SK-N-SH (cell line): ENCODE results near the gene PHACTR2. TPM values are rescaled to one million over a fixed set of nuclear protein-coding genes. Genes with fewer than 3 reads are reported as not detected.

ENCODE experiments used
- CTCF ChIA-PET: fragments of 300-600, 350-600 bp; formaldehyde crosslinking; extraction: SDS; loops from one replicate; lab custom pipeline; 2021; lab: Yijun Ruan, JAX
- POLR2A ChIA-PET: fragments of 350-600 bp; sonication (Branson Sonifier 250); formaldehyde crosslinking; extraction: SDS; loops from one replicate; lab custom pipeline; 2020; ENCODE audit warnings: antibody characterized with exemption, inconsistent platforms; lab: Yijun Ruan, JAX
- DNase-seq: peaks from one replicate; pipeline ENCODE4 v3.0.0; 2012
- H2AFZ ChIP-seq: fragments of 200-600 bp; sonication (generic); 2 replicates; pipeline ENCODE4 v1.8.1; 2016; ENCODE audit warnings: antibody characterized with exemption, mild to moderate bottlenecking, low read depth
- H3F3A ChIP-seq: fragments of 200-600 bp; sonication (generic); replicated peaks from 2 replicates; pipeline ENCODE3; 2016; ENCODE audit warnings: antibody characterized with exemption, mild to moderate bottlenecking; ENCODE audit not compliant: insufficient read depth
- H3K27ac ChIP-seq, 2 experiments: fragments of 200-500 bp in 1 of 2; fragments of 200-600 bp in 1 of 2; sonication (Bioruptor generic) in 1 of 2; sonication (generic), shearing (Covaris generic) in 1 of 2; 2 replicates each; pipeline versions ENCODE4 v1.5.1 to v1.6.1; 2014 to 2016; ENCODE audit warnings: low read depth in 2 of 2, inconsistent platforms in 1 of 2, low read length in 1 of 2, mild to moderate bottlenecking in 1 of 2, mixed read lengths in 1 of 2
- H3K27me3 ChIP-seq: fragments of 200-600 bp; sonication (generic), shearing (Covaris generic); 2 replicates; pipeline ENCODE4 v1.6.1; 2016; ENCODE audit warnings: mixed run types; ENCODE audit not compliant: insufficient read depth
- H3K36me3 ChIP-seq, 2 experiments: fragments of 200-500 bp in 1 of 2; fragments of 200-600 bp in 1 of 2; sonication (Bioruptor generic) in 1 of 2; sonication (generic) in 1 of 2; replicated peaks in 1 of 2; 2 replicates each; pipeline versions ENCODE3 to v1.5.1; 2014 to 2016; ENCODE audit warnings: low read length in 1 of 2, mild to moderate bottlenecking in 1 of 2; ENCODE audit not compliant: insufficient read depth in 2 of 2, control insufficient read depth in 1 of 2
- H3K4me1 ChIP-seq, 2 experiments: fragments of 200-500 bp in 1 of 2; fragments of 200-600 bp in 1 of 2; sonication (Bioruptor generic) in 1 of 2; sonication (generic), shearing (Covaris generic) in 1 of 2; 2 replicates each; pipeline versions ENCODE4 v1.5.1 to v1.6.1; 2014 to 2016; ENCODE audit warnings: low read depth in 1 of 2, low read length in 1 of 2, mixed run types in 1 of 2; ENCODE audit not compliant: insufficient read depth in 2 of 2, control insufficient read depth in 1 of 2
- H3K4me2 ChIP-seq: fragments of 200-600 bp; sonication (generic), shearing (Covaris generic); 2 replicates; pipeline ENCODE4 v1.6.1; 2017; ENCODE audit warnings: mixed run types
- H3K4me3 ChIP-seq, 2 experiments: fragments of 200-500 bp in 1 of 2; fragments of 200-600 bp in 1 of 2; sonication (Bioruptor generic) in 1 of 2; sonication (generic), shearing (Covaris generic) in 1 of 2; 2 replicates each; pipeline versions ENCODE4 v1.5.1 to v1.8.1; 2014 to 2016; ENCODE audit warnings: low read depth in 2 of 2, inconsistent platforms in 1 of 2, low read length in 1 of 2, mild to moderate bottlenecking in 1 of 2, mixed read lengths in 1 of 2, moderate library complexity in 1 of 2
- H3K79me2 ChIP-seq: fragments of 200-600 bp; sonication (generic); 2 replicates; pipeline ENCODE4 v1.8.1; 2017; ENCODE audit warnings: mild to moderate bottlenecking; ENCODE audit not compliant: insufficient read depth
- H3K9ac ChIP-seq: fragments of 200-600 bp; sonication (generic); 2 replicates; pipeline ENCODE4 v1.6.1; 2017; ENCODE audit warnings: mixed run types
- H3K9me2 ChIP-seq: fragments of 200-600 bp; sonication (generic); 2 replicates; pipeline ENCODE4 v1.6.1; 2017; ENCODE audit warnings: mixed run types
- H3K9me3 ChIP-seq: fragments of 200-600 bp; sonication (generic); 2 replicates; pipeline ENCODE4 v1.6.1; 2017; ENCODE audit warnings: mixed run types, mild to moderate bottlenecking, moderate library complexity
- H4K20me1 ChIP-seq: fragments of 200-600 bp; sonication (generic); 2 replicates; pipeline ENCODE4 v1.6.1; 2017; ENCODE audit warnings: mild to moderate bottlenecking, mixed run types; ENCODE audit not compliant: insufficient read depth
- FOXJ3 ChIP-seq: sonication (generic); formaldehyde crosslinking; IDR thresholded peaks from 2 replicates; pipeline ENCODE4 v1.5.1; 2020; ENCODE audit warnings: mild to moderate bottlenecking, missing genetic modification reagents
- GATA2 ChIP-seq: sonication (generic); formaldehyde crosslinking; IDR thresholded peaks from 2 replicates; pipeline ENCODE4 v1.5.0; 2020; ENCODE audit warnings: mild to moderate bottlenecking, missing genetic modification reagents
- MXI1 ChIP-seq: IDR thresholded peaks from 2 replicates; pipeline ENCODE4 v1.6.1; 2012; ENCODE audit warnings: mild to moderate bottlenecking, low read depth, low read length, improper control_type of control experiment
- NFIC ChIP-seq: IDR thresholded peaks from 2 replicates; pipeline ENCODE4 v1.4.0; 2012; ENCODE audit warnings: borderline replicate concordance
- POLR2AphosphoS5 ChIP-seq: IDR thresholded peaks from 2 replicates; pipeline ENCODE4 v1.6.1; 2012; ENCODE audit warnings: low read depth, low read length
- RFX5 ChIP-seq: IDR thresholded peaks from 2 replicates; pipeline ENCODE4 v1.6.1; 2012; ENCODE audit warnings: mild to moderate bottlenecking, improper control_type of control experiment, low read length
- SMC3 ChIP-seq: IDR thresholded peaks from 2 replicates; pipeline ENCODE4 v1.6.1; 2012; ENCODE audit warnings: low read depth, low read length, improper control_type of control experiment
- TCF12 ChIP-seq: IDR thresholded peaks from 2 replicates; pipeline ENCODE4 v1.4.0; 2012
- TEAD4 ChIP-seq: IDR thresholded peaks from 2 replicates; pipeline ENCODE4 v1.4.0; 2012; ENCODE audit warnings: mild to moderate bottlenecking, borderline replicate concordance; ENCODE audit not compliant: insufficient read depth
- YY1 ChIP-seq: IDR thresholded peaks from 2 replicates; pipeline ENCODE4 v1.4.0; 2012; ENCODE audit warnings: low read depth, mild to moderate bottlenecking
- WGBS: methylation state at CpG from one replicate; pipeline ENCODE4 v1.1.6; 2017; ENCODE audit warnings: low lambda C conversion rate; 5-methylcytosine and 5-hydroxymethylcytosine counted together
- polyA plus RNA-seq, 3 experiments: library from polyadenylated mRNA; depleted of rRNA; stranded (reverse); fragments of >200 nt; gene quantifications; 2 replicates each; pipeline ENCODE4 v1.2.3, GENCODE V29; 2012
- TF ChIP-seq, protein P1 (sequence below): IDR thresholded peaks from 2 replicates; pipeline ENCODE4; 2012
- TF ChIP-seq, protein P2 (sequence below): fragments of 150-350 bp; IDR thresholded peaks from 2 replicates; pipeline ENCODE4 v1.6.1; 2017; ENCODE audit warnings: antibody characterized with exemption, low read length, low read depth, borderline replicate concordance
- TF ChIP-seq, protein P3 (sequence below): IDR thresholded peaks from 2 replicates; pipeline ENCODE4 v1.6.1; 2012; ENCODE audit warnings: mild to moderate bottlenecking, low read depth, low read length, moderate library complexity

Gene PHACTR2
- polyA plus RNA-seq, 1 of the 3 experiments (the other 2 are of a cell fraction) = 5.0 TPM

DNA sequence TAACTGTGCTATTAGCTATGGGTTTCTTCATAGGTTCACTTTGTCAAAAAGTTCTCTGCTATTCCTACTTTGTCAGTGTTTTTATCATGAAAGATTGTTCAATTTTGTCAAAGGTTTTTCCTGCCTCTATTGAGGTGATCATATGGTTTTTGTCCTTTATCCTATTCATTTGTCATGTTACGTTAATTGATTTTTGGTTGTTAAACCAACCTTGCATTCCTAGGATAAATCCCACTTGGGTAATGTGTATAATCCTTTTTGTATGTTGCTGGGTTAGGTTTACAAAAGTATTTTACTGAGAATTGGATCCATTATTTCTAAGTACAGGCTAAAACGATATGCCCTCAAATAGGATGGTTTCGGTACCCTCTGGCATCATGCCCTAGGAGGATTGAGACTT is 5.0 kb downstream of the PHACTR2 start (continued):
- TF ChIP-seq GATA2 (CRISPR knock-in tag) (no peak), NFIC (no peak), TCF12 (no peak)
- TF ChIP-seq, protein P1, sequence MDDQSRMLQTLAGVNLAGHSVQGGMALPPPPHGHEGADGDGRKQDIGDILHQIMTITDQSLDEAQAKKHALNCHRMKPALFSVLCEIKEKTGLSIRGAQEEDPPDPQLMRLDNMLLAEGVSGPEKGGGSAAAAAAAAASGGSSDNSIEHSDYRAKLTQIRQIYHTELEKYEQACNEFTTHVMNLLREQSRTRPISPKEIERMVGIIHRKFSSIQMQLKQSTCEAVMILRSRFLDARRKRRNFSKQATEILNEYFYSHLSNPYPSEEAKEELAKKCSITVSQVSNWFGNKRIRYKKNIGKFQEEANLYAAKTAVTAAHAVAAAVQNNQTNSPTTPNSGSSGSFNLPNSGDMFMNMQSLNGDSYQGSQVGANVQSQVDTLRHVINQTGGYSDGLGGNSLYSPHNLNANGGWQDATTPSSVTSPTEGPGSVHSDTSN = no peak
- TF ChIP-seq, all 33 proteins: peak for 0

DNA sequence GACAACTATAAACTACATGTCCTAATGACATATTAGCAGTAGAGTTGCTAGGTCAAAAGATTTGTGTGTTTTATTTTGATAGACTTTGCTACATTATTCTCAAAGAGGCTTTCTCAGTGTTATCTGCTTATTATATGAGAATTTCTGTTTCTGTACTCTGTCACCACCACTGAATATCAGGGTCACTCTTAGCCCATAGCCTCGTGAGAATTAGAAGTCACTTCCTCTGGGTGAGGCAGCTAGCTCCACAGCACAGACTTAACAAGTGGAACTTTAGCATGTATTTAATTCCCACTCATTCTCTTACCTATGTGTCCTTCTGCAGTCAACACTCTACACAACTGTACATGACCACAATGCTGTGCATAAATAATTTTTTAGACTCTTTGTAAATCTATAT is 6.7 kb downstream of the PHACTR2 start:
- 0 out of 2 replicates have a peak, but pooled peaks cover 4% of the 10 kb centered on the region for H4K20me1 ChIP-seq
- WGBS = 85% methylated on average over 1 of the region's 1 CpG
- no peak overlapping the region for H3K4me3 ChIP-seq
- no peak overlapping the region for H3K27ac ChIP-seq
- no peak overlapping the region for H3K4me2 ChIP-seq
- H3K79me2 ChIP-seq = peaks cover 87% of the 10 kb centered on the region
- H3K9ac ChIP-seq = no peak overlapping the region
- H3F3A ChIP-seq = peaks cover 8% of the 10 kb centered on the region
- CTCF ChIA-PET = no interaction called here
- no peaks in the 10 kb centered on the region; a peak in 1 of 4 replicates for H3K4me1 ChIP-seq
- no peak overlapping the region for H2AFZ ChIP-seq
- H3K9me3 ChIP-seq = peaks cover 7% of the 10 kb centered on the region
- TF ChIP-seq, protein P2, sequence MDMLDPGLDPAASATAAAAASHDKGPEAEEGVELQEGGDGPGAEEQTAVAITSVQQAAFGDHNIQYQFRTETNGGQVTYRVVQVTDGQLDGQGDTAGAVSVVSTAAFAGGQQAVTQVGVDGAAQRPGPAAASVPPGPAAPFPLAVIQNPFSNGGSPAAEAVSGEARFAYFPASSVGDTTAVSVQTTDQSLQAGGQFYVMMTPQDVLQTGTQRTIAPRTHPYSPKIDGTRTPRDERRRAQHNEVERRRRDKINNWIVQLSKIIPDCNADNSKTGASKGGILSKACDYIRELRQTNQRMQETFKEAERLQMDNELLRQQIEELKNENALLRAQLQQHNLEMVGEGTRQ = no peak
- TF ChIP-seq, protein P1 = no peak
- no peak for TF ChIP-seq RFX5
- TF ChIP-seq FOXJ3 (CRISPR knock-in tag) = no peak
- no peak for TF ChIP-seq MXI1
- TF ChIP-seq YY1 = no peak
- no peak for TF ChIP-seq SMC3
- TF ChIP-seq, protein P3, sequence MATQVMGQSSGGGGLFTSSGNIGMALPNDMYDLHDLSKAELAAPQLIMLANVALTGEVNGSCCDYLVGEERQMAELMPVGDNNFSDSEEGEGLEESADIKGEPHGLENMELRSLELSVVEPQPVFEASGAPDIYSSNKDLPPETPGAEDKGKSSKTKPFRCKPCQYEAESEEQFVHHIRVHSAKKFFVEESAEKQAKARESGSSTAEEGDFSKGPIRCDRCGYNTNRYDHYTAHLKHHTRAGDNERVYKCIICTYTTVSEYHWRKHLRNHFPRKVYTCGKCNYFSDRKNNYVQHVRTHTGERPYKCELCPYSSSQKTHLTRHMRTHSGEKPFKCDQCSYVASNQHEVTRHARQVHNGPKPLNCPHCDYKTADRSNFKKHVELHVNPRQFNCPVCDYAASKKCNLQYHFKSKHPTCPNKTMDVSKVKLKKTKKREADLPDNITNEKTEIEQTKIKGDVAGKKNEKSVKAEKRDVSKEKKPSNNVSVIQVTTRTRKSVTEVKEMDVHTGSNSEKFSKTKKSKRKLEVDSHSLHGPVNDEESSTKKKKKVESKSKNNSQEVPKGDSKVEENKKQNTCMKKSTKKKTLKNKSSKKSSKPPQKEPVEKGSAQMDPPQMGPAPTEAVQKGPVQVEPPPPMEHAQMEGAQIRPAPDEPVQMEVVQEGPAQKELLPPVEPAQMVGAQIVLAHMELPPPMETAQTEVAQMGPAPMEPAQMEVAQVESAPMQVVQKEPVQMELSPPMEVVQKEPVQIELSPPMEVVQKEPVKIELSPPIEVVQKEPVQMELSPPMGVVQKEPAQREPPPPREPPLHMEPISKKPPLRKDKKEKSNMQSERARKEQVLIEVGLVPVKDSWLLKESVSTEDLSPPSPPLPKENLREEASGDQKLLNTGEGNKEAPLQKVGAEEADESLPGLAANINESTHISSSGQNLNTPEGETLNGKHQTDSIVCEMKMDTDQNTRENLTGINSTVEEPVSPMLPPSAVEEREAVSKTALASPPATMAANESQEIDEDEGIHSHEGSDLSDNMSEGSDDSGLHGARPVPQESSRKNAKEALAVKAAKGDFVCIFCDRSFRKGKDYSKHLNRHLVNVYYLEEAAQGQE = no peak
- TF ChIP-seq GATA2 (CRISPR knock-in tag) = no peak
- TF ChIP-seq POLR2AphosphoS5 = no peak
- no peak for TF ChIP-seq TEAD4
- TF ChIP-seq, all 33 proteins: peak for 0
- no peaks in the 10 kb centered on the region for H3K27me3 ChIP-seq
- H3K9me2 ChIP-seq = no peaks in the 10 kb centered on the region
- H3K36me3 ChIP-seq = peaks cover 0 to 9% of the 10 kb centered on the region in 2 experiments
- DNase-seq = no peak
- POLR2A ChIA-PET = no interaction called here
